H9 (cell line): Measurements from ENCODE around the gene ABCG4. TPM values are rescaled to one million over a fixed set of nuclear protein-coding genes. Genes with fewer than 3 reads are reported as not detected.
A peak's percentile ranks its signal among the peaks of the same experiment; 100 is the strongest.
"Not testable (repeated sequence)": the region's sequence is repeated elsewhere in the genome, so short reads cannot be mapped to it uniquely, and the experiment has no call there.

Experiments
- DNase-seq: peaks from one replicate; pipeline ENCODE4 v3.0.0-alpha.2; 2017
- H2AFZ ChIP-seq: one replicate; pipeline ENCODE4 v1.6.1; 2013; ENCODE audit warnings: mild to moderate bottlenecking, low read length, control low read depth, moderate library complexity
- H2AK5ac ChIP-seq: 2 replicates; pipeline ENCODE4 v1.6.1; 2013; ENCODE audit warnings: low read length, control low read depth, mixed read lengths; ENCODE audit not compliant: insufficient read length
- H2BK120ac ChIP-seq: one replicate; pipeline ENCODE4 v1.6.1; 2013; ENCODE audit warnings: low read depth, mild to moderate bottlenecking, low read length, control low read depth, inconsistent platforms; ENCODE audit not compliant: poor library complexity, severe bottlenecking
- H2BK12ac ChIP-seq: 2 replicates; pipeline ENCODE4 v1.6.1; 2013; ENCODE audit warnings: low read length, control low read depth, mixed read lengths, low read depth; ENCODE audit not compliant: insufficient read length
- H2BK15ac ChIP-seq: 2 replicates; pipeline ENCODE4 v1.6.1; 2013; ENCODE audit warnings: low read depth, low read length, control low read depth
- H2BK20ac ChIP-seq: one replicate; pipeline ENCODE4 v1.6.1; 2013; ENCODE audit warnings: low read depth, mild to moderate bottlenecking, low read length, control low read depth, inconsistent platforms; ENCODE audit not compliant: poor library complexity, severe bottlenecking
- H2BK5ac ChIP-seq: 2 replicates; pipeline ENCODE4 v1.6.1; 2013; ENCODE audit warnings: low read length, control low read depth, mixed read lengths; ENCODE audit not compliant: insufficient read length
- H3K14ac ChIP-seq: 2 replicates; pipeline ENCODE4 v1.6.1; 2013; ENCODE audit warnings: low read length, control low read depth; ENCODE audit not compliant: insufficient read depth
- H3K18ac ChIP-seq: 2 replicates; pipeline ENCODE4 v1.6.1; 2013; ENCODE audit warnings: low read depth, mild to moderate bottlenecking, mixed read lengths, low read length, control low read depth; ENCODE audit not compliant: insufficient read length
- H3K23ac ChIP-seq: 2 replicates; pipeline ENCODE4 v1.6.1; 2013; ENCODE audit warnings: low read length, control low read depth, mixed read lengths, low read depth; ENCODE audit not compliant: insufficient read length
- H3K23me2 ChIP-seq: 2 replicates; pipeline ENCODE4 v1.6.1; 2013; ENCODE audit warnings: low read depth, mild to moderate bottlenecking, mixed read lengths, low read length, control low read depth; ENCODE audit not compliant: insufficient read length, poor library complexity, severe bottlenecking
- H3K27ac ChIP-seq: 2 replicates; pipeline ENCODE4 v1.5.1; 2013; ENCODE audit warnings: low read length, control low read depth, mixed read lengths, low read depth; ENCODE audit not compliant: insufficient read length
- H3K27me3 ChIP-seq: 2 replicates; pipeline ENCODE4 v1.6.1; 2013; ENCODE audit warnings: low read length, control low read depth, inconsistent platforms; ENCODE audit not compliant: insufficient read depth
- H3K4ac ChIP-seq: 2 replicates; pipeline ENCODE4 v1.6.1; 2013; ENCODE audit warnings: low read depth, mild to moderate bottlenecking, control low read depth, inconsistent platforms, low read length, moderate library complexity
- H3K4me1 ChIP-seq: 2 replicates; pipeline ENCODE4 v1.6.1; 2013; ENCODE audit warnings: low read length, control low read depth, inconsistent platforms; ENCODE audit not compliant: insufficient read depth
- H3K4me2 ChIP-seq: 2 replicates; pipeline ENCODE4 v1.6.1; 2013; ENCODE audit warnings: low read length, control low read depth, mixed read lengths; ENCODE audit not compliant: insufficient read length, insufficient read depth
- H3K56ac ChIP-seq: 2 replicates; pipeline ENCODE4 v1.6.1; 2013; ENCODE audit warnings: low read depth, mild to moderate bottlenecking, mixed read lengths, low read length, control low read depth; ENCODE audit not compliant: insufficient read length
- H3K79me1 ChIP-seq: 2 replicates; pipeline ENCODE4 v1.6.1; 2013; ENCODE audit warnings: low read depth, mild to moderate bottlenecking, moderate library complexity, low read length, control low read depth, inconsistent platforms; ENCODE audit not compliant: insufficient read depth, poor library complexity, severe bottlenecking
- H3K79me2 ChIP-seq: 2 replicates; pipeline ENCODE4 v1.6.1; 2013; ENCODE audit warnings: low read length, control low read depth, inconsistent platforms; ENCODE audit not compliant: insufficient read depth
- H3K9ac ChIP-seq: 2 replicates; pipeline ENCODE4 v1.6.1; 2013; ENCODE audit warnings: low read length, control low read depth, mixed read lengths; ENCODE audit not compliant: insufficient read length; ENCODE audit errors: extremely low read depth
- H3K9me3 ChIP-seq: one replicate; pipeline ENCODE4 v1.6.1; 2013; ENCODE audit warnings: low read depth, low read length, inconsistent platforms; ENCODE audit not compliant: control insufficient read depth
- H3T11ph ChIP-seq: one replicate; pipeline ENCODE4 v1.6.1; 2013; ENCODE audit warnings: mild to moderate bottlenecking, low read length, control low read depth, inconsistent platforms
- H4K20me1 ChIP-seq: one replicate; pipeline ENCODE4 v1.6.1; 2013; ENCODE audit not compliant: control insufficient read depth, insufficient read length, insufficient read depth
- H4K5ac ChIP-seq: 2 replicates; pipeline ENCODE4 v1.6.1; 2013; ENCODE audit warnings: low read depth, mild to moderate bottlenecking, mixed read lengths, low read length, control low read depth; ENCODE audit not compliant: insufficient read length
- H4K8ac ChIP-seq: replicated peaks from 2 replicates; pipeline ENCODE4 v1.6.1; 2013; ENCODE audit warnings: low read length, control low read depth, mixed read lengths, low read depth; ENCODE audit not compliant: insufficient read length
- H4K91ac ChIP-seq: 2 replicates; pipeline ENCODE4 v1.6.1; 2013; ENCODE audit warnings: low read depth, mild to moderate bottlenecking, moderate library complexity, mixed read lengths, low read length, control low read depth; ENCODE audit not compliant: insufficient read length
- H3K27ac Mint-ChIP-seq, 3 experiments: 2 replicates in 2 of 3; 3 replicates in 1 of 3; pipeline ENCODE4 v1.8.0; 2020 to 2021; ENCODE audit warnings: mixed read lengths in 3 of 3, mild to moderate bottlenecking in 1 of 3, moderate library complexity in 1 of 3
- H3K27me3 Mint-ChIP-seq: 2 replicates; pipeline ENCODE4 v1.8.0; 2021; ENCODE audit warnings: low read depth, mild to moderate bottlenecking, moderate library complexity, mixed read lengths
- H3K36me3 Mint-ChIP-seq, 3 experiments: 2 replicates in 2 of 3; 3 replicates in 1 of 3; pipeline ENCODE4 v1.8.0; 2020 to 2021; ENCODE audit warnings: low read depth in 3 of 3, mixed read lengths in 3 of 3; ENCODE audit not compliant: insufficient read depth in 1 of 3
- H3K4me1 Mint-ChIP-seq, 2 experiments: 2 replicates each; pipeline ENCODE4 v1.8.0; 2020; ENCODE audit warnings: mixed read lengths in 2 of 2
- H3K4me3 Mint-ChIP-seq, 2 experiments: 2 replicates in 1 of 2; 3 replicates in 1 of 2; pipeline ENCODE4 v1.8.0; 2020 to 2021; ENCODE audit warnings: mild to moderate bottlenecking in 2 of 2, mixed read lengths in 2 of 2, moderate library complexity in 1 of 2
- H3K9me3 Mint-ChIP-seq, 2 experiments: 2 replicates in 1 of 2; 3 replicates in 1 of 2; pipeline ENCODE4 v1.8.0; 2020; ENCODE audit warnings: mild to moderate bottlenecking in 2 of 2, mixed read lengths in 2 of 2, moderate library complexity in 1 of 2
- CTCF ChIP-seq: fragments of 200-600 bp; sonication (generic); conservative IDR thresholded peaks from 3 replicates; pipeline ENCODE4 v1.8.0; 2021; ENCODE audit warnings: antibody characterized with exemption, mild to moderate bottlenecking
- WGBS: extraction: QIAGEN DNeasy Blood & Tissue Kit; methylation state at CpG from one replicate; pipeline ENCODE4 v1.1.7; 2013; ENCODE audit warnings: missing lambda C conversion rate, low lambda C conversion rate, mixed read lengths; ENCODE audit not compliant: insufficient read length; ENCODE audit errors: extremely low coverage; 5-methylcytosine and 5-hydroxymethylcytosine counted together
- total RNA-seq: library from RNA; stranded (reverse); gene quantifications from 2 replicates; pipeline ENCODE4 v1.2.1, GENCODE V29; 2021

Gene ABCG4
- total RNA-seq, 1 experiment from 2014 or later = 1.2 TPM

GRCh38 chr11:119181677-119182412 lies 33.0 kb downstream of the ABCG4 start:
- Mint-ChIP-seq H3K27ac (peak overlapping the region in 1 of 3 experiments; percentile 54; a peak in 1 of 7 replicates), H3K27me3 (peaks cover 1% of the 10 kb centered on the region; the same call in 1 of the 2 replicates), H3K4me1 (peaks cover 7 to 9% of the 10 kb centered on the region in 2 experiments; a peak in 2 of 4 replicates), H3K36me3 (peaks cover 3 to 14% (median 5%) of the 10 kb centered on the region in 3 experiments; a peak in 6 of 7 replicates), H3K9me3 (no peaks in the 10 kb centered on the region), H3K4me3 (no peak overlapping the region)
- Histone ChIP-seq H3K14ac (no peak overlapping the region), H3K4me1 (no peaks in the 10 kb centered on the region), H3K27me3 (no peaks in the 10 kb centered on the region), H3K9ac (no peak overlapping the region), H3K4ac (no peak overlapping the region), H3K9me3 (no peaks in the 10 kb centered on the region), H3K23me2 (no peaks in the 10 kb centered on the region), H3K56ac (no peak overlapping the region), H3K79me1 (no peaks in the 10 kb centered on the region), H2BK20ac (no peak overlapping the region), H4K8ac (no peak overlapping the region), H2BK120ac (no peak overlapping the region), H3T11ph (no peak overlapping the region), H2BK15ac (peak overlapping the region; percentile 10; the same call in 1 of the 2 replicates), H2BK12ac (no peak overlapping the region), H2BK5ac (no peak overlapping the region), H3K79me2 (no peaks in the 10 kb centered on the region), H2AFZ (no peak overlapping the region), H4K91ac (no peak overlapping the region), H2AK5ac (no peak overlapping the region), H3K27ac (no peak overlapping the region), H3K4me2 (no peak overlapping the region), H3K23ac (no peak overlapping the region), H4K5ac (no peak overlapping the region), H3K18ac (no peak overlapping the region), H4K20me1 (no peaks in the 10 kb centered on the region)
- 100% methylated on average over 1 of the region's 17 CpGs for WGBS
- DNase-seq = no peak
- TF ChIP-seq CTCF = no peak

GRCh38 chr11:119184399-119184798 lies 35.5 kb downstream of the ABCG4 start:
- not testable (repeated sequence) for H3K14ac ChIP-seq, H3K56ac ChIP-seq, H3K79me2 ChIP-seq, H3K4ac ChIP-seq, H3K27ac Mint-ChIP-seq, H3K18ac ChIP-seq, H2BK15ac ChIP-seq, H2BK5ac ChIP-seq, H2AFZ ChIP-seq, DNase-seq, H3K9me3 Mint-ChIP-seq, H3K4me2 ChIP-seq, H3K27ac ChIP-seq, H4K91ac ChIP-seq, H2BK120ac ChIP-seq, H2BK12ac ChIP-seq, H3K79me1 ChIP-seq, H4K5ac ChIP-seq, H2AK5ac ChIP-seq, H3K27me3 Mint-ChIP-seq, H3K4me1 ChIP-seq, H3T11ph ChIP-seq, H3K23ac ChIP-seq, H3K9me3 ChIP-seq, H4K8ac ChIP-seq, H3K9ac ChIP-seq, H2BK20ac ChIP-seq, H3K23me2 ChIP-seq, H3K27me3 ChIP-seq, H4K20me1 ChIP-seq
- Mint-ChIP-seq H3K4me3 (peak overlapping the region in 1 of 2 experiments; percentile 44; a peak in 1 of 5 replicates), H3K4me1 (peaks cover 9 to 13% of the 10 kb centered on the region in 2 experiments; a peak in 3 of 4 replicates), H3K36me3 (peaks cover 3 to 13% (median 5%) of the 10 kb centered on the region in 3 experiments; a peak in 6 of 7 replicates)
- no CpG with 5 or more reads among the region's 9 CpGs for WGBS
